K562 (cell line): ENCODE measurements around the gene FGF22.

ENCODE experiments used
- BRCA1 ChIP-seq, 2 experiments: fragments of 450-650 bp in 1 of 2; sonication (generic) in 1 of 2; formaldehyde crosslinking in 1 of 2; IDR thresholded peaks; 2 replicates each; pipeline versions ENCODE4 v1.5.0 to v1.6.1; 2017 to 2020; ENCODE audit warnings: mild to moderate bottlenecking in 1 of 2, missing genetic modification reagents in 1 of 2
- CHD1 ChIP-seq: fragments of 200-600 bp; sonication (generic); IDR thresholded peaks from one replicate; pipeline ENCODE4 v1.6.1; 2012; ENCODE audit warnings: mild to moderate bottlenecking, moderate library complexity, low read length, inconsistent platforms
- DNMT1 ChIP-seq: fragments of 450-650 bp; IDR thresholded peaks from 2 replicates; pipeline ENCODE4 v1.6.1; 2016; ENCODE audit warnings: antibody characterized with exemption, mild to moderate bottlenecking
- EZH2 ChIP-seq: IDR thresholded peaks from 2 replicates; pipeline ENCODE4 v1.6.1; 2012; ENCODE audit warnings: low read depth, mild to moderate bottlenecking, inconsistent platforms, low read length, borderline replicate concordance
- POLR2AphosphoS2 ChIP-seq: IDR thresholded peaks from 2 replicates; pipeline ENCODE4 v1.6.1; 2012; ENCODE audit warnings: low read length, improper control_type of control experiment
- RFX5 ChIP-seq: IDR thresholded peaks from 2 replicates; pipeline ENCODE4 v1.6.1; 2011; ENCODE audit warnings: low read depth, mild to moderate bottlenecking, improper control_type of control experiment, low read length
- ZNF274 ChIP-seq: IDR thresholded peaks from 2 replicates; pipeline ENCODE4 v1.6.1; 2011; ENCODE audit warnings: low read depth, mild to moderate bottlenecking, low read length, moderate library complexity, borderline replicate concordance
- ZNF696 ChIP-seq: fragments of 250-450 bp; sonication (Bioruptor Pico); conservative IDR thresholded peaks from 2 replicates; pipeline ENCODE4 v1.4.0; 2020; ENCODE audit warnings: mild to moderate bottlenecking, moderate library complexity
- TF ChIP-seq, protein P1 (sequence below), 3 experiments: IDR thresholded peaks in 2 of 3; conservative IDR thresholded peaks in 1 of 3; 2 replicates each; pipeline ENCODE4 v1.5.1; 2011 to 2012; ENCODE audit warnings: low read length in 3 of 3, mild to moderate bottlenecking in 3 of 3, control low read depth in 2 of 3, improper control_type of control experiment in 1 of 3, inconsistent platforms in 1 of 3, low read depth in 1 of 3, mixed read lengths in 1 of 3, moderate library complexity in 1 of 3; ENCODE audit not compliant: insufficient read depth in 2 of 3
- TF ChIP-seq, protein P2 (sequence below), 2 experiments: fragments of 450-650 bp in 1 of 2; sonication (generic) in 1 of 2; formaldehyde crosslinking in 1 of 2; IDR thresholded peaks in 1 of 2; conservative IDR thresholded peaks in 1 of 2; 2 replicates each; pipeline versions ENCODE4 v1.6.1 to v1.8.1; 2016 to 2023; ENCODE audit warnings: mild to moderate bottlenecking in 2 of 2, moderate library complexity in 2 of 2, inconsistent platforms in 1 of 2, missing genetic modification reagents in 1 of 2
- TF ChIP-seq, protein P3 (sequence below): fragments of 450-650 bp; IDR thresholded peaks from one replicate; pipeline ENCODE4 v1.6.1; 2018; ENCODE audit warnings: mild to moderate bottlenecking, moderate library complexity; ENCODE audit not compliant: partially characterized antibody

DNA sequence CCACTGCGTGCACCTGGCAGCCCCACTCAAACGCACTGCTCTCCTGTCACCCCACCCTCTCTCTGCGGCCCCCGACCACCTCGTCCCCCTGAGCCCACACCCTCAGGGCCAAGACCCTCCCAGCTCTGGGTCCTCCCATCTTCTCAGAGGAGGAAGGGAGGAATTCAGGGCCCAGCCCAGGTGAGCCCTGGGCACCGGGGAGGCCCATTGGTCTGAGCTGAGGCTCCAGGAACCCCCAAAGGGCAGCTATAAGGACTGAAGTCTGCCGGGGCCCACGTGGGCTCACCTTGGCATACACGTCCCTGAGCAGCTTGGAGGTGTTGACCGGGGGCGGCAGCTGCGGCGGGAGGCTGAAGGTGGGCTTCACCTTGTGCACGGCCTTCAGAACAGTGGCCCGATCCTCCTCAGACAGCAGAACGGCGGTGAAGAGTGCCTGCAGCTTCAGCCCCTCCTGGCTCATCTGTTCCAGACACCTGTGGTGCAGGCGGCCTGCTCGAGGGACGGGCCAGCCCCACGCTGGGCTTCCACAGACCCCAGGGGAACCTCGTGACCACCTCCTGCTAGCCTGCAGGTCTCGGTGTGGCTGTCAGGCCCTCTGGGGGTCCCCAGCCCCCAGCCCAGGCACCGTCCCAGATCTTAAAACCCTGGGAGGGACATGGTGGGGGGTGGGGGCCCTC, 15.1 kb upstream of the FGF22 start:
- TF ChIP-seq DNMT1 (no peak), RFX5 (no peak), CHD1 (no peak), ZNF274 (no peak), BRCA1 (IDR thresholded peaks at IDR 0.05) (no peak), BRCA1 (CRISPR knock-in tag; IDR thresholded peaks at IDR 0.05) (no peak), ZNF696 (CRISPR knock-in tag) (no peak), POLR2AphosphoS2 (no peak), EZH2 (no peak)
- TF ChIP-seq, protein P1, sequence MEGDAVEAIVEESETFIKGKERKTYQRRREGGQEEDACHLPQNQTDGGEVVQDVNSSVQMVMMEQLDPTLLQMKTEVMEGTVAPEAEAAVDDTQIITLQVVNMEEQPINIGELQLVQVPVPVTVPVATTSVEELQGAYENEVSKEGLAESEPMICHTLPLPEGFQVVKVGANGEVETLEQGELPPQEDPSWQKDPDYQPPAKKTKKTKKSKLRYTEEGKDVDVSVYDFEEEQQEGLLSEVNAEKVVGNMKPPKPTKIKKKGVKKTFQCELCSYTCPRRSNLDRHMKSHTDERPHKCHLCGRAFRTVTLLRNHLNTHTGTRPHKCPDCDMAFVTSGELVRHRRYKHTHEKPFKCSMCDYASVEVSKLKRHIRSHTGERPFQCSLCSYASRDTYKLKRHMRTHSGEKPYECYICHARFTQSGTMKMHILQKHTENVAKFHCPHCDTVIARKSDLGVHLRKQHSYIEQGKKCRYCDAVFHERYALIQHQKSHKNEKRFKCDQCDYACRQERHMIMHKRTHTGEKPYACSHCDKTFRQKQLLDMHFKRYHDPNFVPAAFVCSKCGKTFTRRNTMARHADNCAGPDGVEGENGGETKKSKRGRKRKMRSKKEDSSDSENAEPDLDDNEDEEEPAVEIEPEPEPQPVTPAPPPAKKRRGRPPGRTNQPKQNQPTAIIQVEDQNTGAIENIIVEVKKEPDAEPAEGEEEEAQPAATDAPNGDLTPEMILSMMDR (IDR thresholded peaks at IDR 0.05 in 2 of 3, conservative IDR thresholded peaks at IDR 0.05 in 1 of 3; ENCODE audit: insufficient read depth in 2 of 3, low read depth in 1 of 3, low read length in 3 of 3), result no peak
- TF ChIP-seq, protein P2, sequence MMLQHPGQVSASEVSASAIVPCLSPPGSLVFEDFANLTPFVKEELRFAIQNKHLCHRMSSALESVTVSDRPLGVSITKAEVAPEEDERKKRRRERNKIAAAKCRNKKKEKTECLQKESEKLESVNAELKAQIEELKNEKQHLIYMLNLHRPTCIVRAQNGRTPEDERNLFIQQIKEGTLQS (IDR thresholded peaks at IDR 0.05), result no peak
- TF ChIP-seq, protein P2 (CRISPR knock-in tag; conservative IDR thresholded peaks at IDR 0.05), result no peak
- TF ChIP-seq, protein P3, sequence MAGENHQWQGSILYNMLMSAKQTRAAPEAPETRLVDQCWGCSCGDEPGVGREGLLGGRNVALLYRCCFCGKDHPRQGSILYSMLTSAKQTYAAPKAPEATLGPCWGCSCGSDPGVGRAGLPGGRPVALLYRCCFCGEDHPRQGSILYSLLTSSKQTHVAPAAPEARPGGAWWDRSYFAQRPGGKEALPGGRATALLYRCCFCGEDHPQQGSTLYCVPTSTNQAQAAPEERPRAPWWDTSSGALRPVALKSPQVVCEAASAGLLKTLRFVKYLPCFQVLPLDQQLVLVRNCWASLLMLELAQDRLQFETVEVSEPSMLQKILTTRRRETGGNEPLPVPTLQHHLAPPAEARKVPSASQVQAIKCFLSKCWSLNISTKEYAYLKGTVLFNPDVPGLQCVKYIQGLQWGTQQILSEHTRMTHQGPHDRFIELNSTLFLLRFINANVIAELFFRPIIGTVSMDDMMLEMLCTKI, result no peak
